Activated naive CD8-positive, alpha-beta T cell treated with anti-CD3 and anti-CD28 coated beads, Interleukin-2, amount 50 U/mL, for 16 hours (primary cell): ENCODE measurements around the gene RSPO1.
"Not testable (repeated sequence)": the region's sequence is repeated elsewhere in the genome, so short reads cannot be mapped to it uniquely, and the experiment has no call there.

Experiments
- DNase-seq: peaks from one replicate; pipeline ENCODE4 v3.0.0-alpha.2; 2020; ENCODE audit warnings: low read depth, low spot score

RSPO1 gene

GRCh38 chr1:37634244-37634991, at the start of gene RSPO1:
TSS of gene RSPO1 (minus strand) at chr1:37634892. CDS start at chr1:37629661, 5,231 bp downstream.
- DNase-seq = no peak

GRCh38 chr1:37684182-37684581, 49.5 kb upstream of the RSPO1 start:
- DNase-seq = not testable (repeated sequence)

- peak; percentile 47 for DNase-seq
Measured at GRCh38 chr1:37682334-37682987, 47.8 kb upstream of the RSPO1 start.

GRCh38 chr1:37680933-37681332, 46.2 kb upstream of the RSPO1 start:
- DNase-seq = no peak

- DNase-seq = no peak
Measured at GRCh38 chr1:37677808-37678207, 43.1 kb upstream of the RSPO1 start.

GRCh38 chr1:37677143-37677439, 42.4 kb upstream of the RSPO1 start:
- DNase-seq = no peak

GRCh38 chr1:37676281-37677142, 41.8 kb upstream of the RSPO1 start:
- DNase-seq = no peak

GRCh38 chr1:37673920-37674319, 39.2 kb upstream of the RSPO1 start:
- DNase-seq = no peak

GRCh38 chr1:37672136-37672870, 37.6 kb upstream of the RSPO1 start:
- DNase-seq = no peak

- no peak for DNase-seq
Measured at GRCh38 chr1:37671261-37671660, 36.6 kb upstream of the RSPO1 start.

GRCh38 chr1:37670133-37670532, 35.4 kb upstream of the RSPO1 start:
- no peak for DNase-seq

GRCh38 chr1:37667023-37667671, 32.5 kb upstream of the RSPO1 start:
- no peak for DNase-seq

GRCh38 chr1:37666241-37666867, 31.7 kb upstream of the RSPO1 start:
- DNase-seq = no peak

GRCh38 chr1:37663426-37664000, 28.8 kb upstream of the RSPO1 start:
- DNase-seq = no peak

GRCh38 chr1:37662031-37662755, 27.5 kb upstream of the RSPO1 start:
- DNase-seq = no peak

- DNase-seq = no peak
Measured at GRCh38 chr1:37661401-37661800, 26.7 kb upstream of the RSPO1 start.

- DNase-seq = no peak
Measured at GRCh38 chr1:37660664-37661063, 26.0 kb upstream of the RSPO1 start.

GRCh38 chr1:37658486-37658885, 23.8 kb upstream of the RSPO1 start:
- no peak for DNase-seq

GRCh38 chr1:37657620-37658412, 23.1 kb upstream of the RSPO1 start:
- no peak for DNase-seq
